Measurements from ENCODE around the gene MAML2. TPM values are rescaled to one million over a fixed set of nuclear protein-coding genes. Genes with fewer than 3 reads are reported as not detected.

The MAML2 gene
- total and polyA plus RNA-seq, 2 of the 13 experiments (the other 11 are each of a cell fraction or from before 2014, with no cell fraction given): 2.3 to 25.9 TPM

- BruUV-seq (replicated peaks): no TSS peak
- H3K79me2 ChIP-seq (ENCODE audit: insufficient read depth, low read length): peaks cover 9% of the 10 kb centered on the region
- intact Hi-C loops (cut with micrococcal nuclease; ENCODE audit: unreplicated experiment) (loop anchor here (1.0 to 10.0 kb wide), 6 partner anchors 38 to 331 kb away; partner anchors contain the start of genes MAML2 and MTMR2), in situ Hi-C loops (cut with HindIII; ENCODE audit: extremely low pct_ligation_motif_present, low pct_unique_long_range_greater_than_20kb) (loop anchor here (5.0 to 10.0 kb wide), 3 partner anchors 135 to 333 kb away; partner anchors contain the start of gene MAML2)
- ATAC-seq: peak; percentile 91
- H3K4me3 ChIP-seq (replicated peaks in 1 of 3; ENCODE audit: insufficient read depth in 1 of 3, low read depth in 2 of 3, low read length in 3 of 3): no peak overlapping the region
- CTCF ChIA-PET (ENCODE audit: low intra/inter-chr PET ratio, low total read pairs): interaction anchor here (0.9 to 1.5 kb wide), 2 partner anchors 331 to 381 kb away, joined by 3 to 7 read pairs; partner anchors contain the start of gene MAML2
- WGBS (ENCODE audit: low lambda C conversion rate): 11% methylated on average over 8 of the region's 8 CpGs
- H3K27me3 ChIP-seq (ENCODE audit: control insufficient read depth in 1 of 2, insufficient read depth in 2 of 2, low read length in 2 of 2): no peaks in the 10 kb centered on the region
- peak; percentile 99 for DNase-seq (ENCODE audit: low spot score)
- H3K27ac ChIP-seq (ENCODE audit: extremely low read length, insufficient read depth, low read length): peak overlapping the region; percentile 97
- peaks cover 80% of the 10 kb centered on the region for H3K4me1 ChIP-seq (ENCODE audit: insufficient read depth, low read length)
- H3K9me3 ChIP-seq (ENCODE audit: low read length): no peaks in the 10 kb centered on the region
- H2AFZ ChIP-seq (ENCODE audit: low read length): no peak overlapping the region
- POLR2A ChIA-PET: interaction anchor here (0.6 to 1.5 kb wide), 4 partner anchors 143 to 377 kb away, joined by 3 to 4 read pairs (median 3); partner anchors contain the start of genes CCDC82 and JRKL
- H3K9ac ChIP-seq (ENCODE audit: insufficient read depth, low read depth, low read length): peak overlapping the region; percentile 75
- H4K20me1 ChIP-seq (ENCODE audit: insufficient read depth, low read length): no peaks in the 10 kb centered on the region
- peaks cover 2 to 3% of the 10 kb centered on the region in 2 experiments; a peak in 1 of 5 replicates for H3K36me3 ChIP-seq (replicated peaks in 1 of 2; ENCODE audit: control insufficient read depth in 1 of 2, insufficient read depth in 2 of 2, low read length in 2 of 2)
- peak; percentile 99 for FAIRE-seq
- peak overlapping the region; percentile 45 for H3K4me2 ChIP-seq (ENCODE audit: low read depth, low read length)
- TF ChIP-seq ZBTB43 (CRISPR knock-in tag; conservative IDR thresholded peaks at IDR 0.05) (no peak; the same call in none of the 2 replicates), EHMT2 (IDR thresholded peaks at IDR 0.05; ENCODE audit: borderline replicate concordance, low read depth, low read length) (peak; percentile 59; the same call in 1 of the 2 replicates), NR2F2 (IDR thresholded peaks at IDR 0.05; ENCODE audit: borderline replicate concordance, low read depth) (peak; percentile 61; the same call in 1 of the 2 replicates), PITX1 (CRISPR knock-in tag; IDR thresholded peaks at IDR 0.05) (peak; percentile 87), KDM6A (CRISPR knock-in tag; IDR thresholded peaks at IDR 0.05; ENCODE audit: low read depth) (peak; percentile 78), NFYB (CRISPR knock-in tag; IDR thresholded peaks at IDR 0.05) (no peak), ZMYM3 (CRISPR knock-in tag; IDR thresholded peaks at IDR 0.05) (peak; percentile 59; the same call in 1 of the 2 replicates), BATF2 (CRISPR knock-in tag; IDR thresholded peaks at IDR 0.05) (no peak), GLI4 (CRISPR knock-in tag; IDR thresholded peaks at IDR 0.05; ENCODE audit: borderline replicate concordance) (no peak), CENPBD1 (CRISPR knock-in tag; IDR thresholded peaks at IDR 0.05; ENCODE audit: borderline replicate concordance, low read depth) (no peak), ATM (IDR thresholded peaks at IDR 0.05; ENCODE audit: borderline replicate concordance) (no peak), SYNCRIP (IDR thresholded peaks at IDR 0.05; ENCODE audit: insufficient read depth, low read depth, low read length) (no peak), SIX1 (CRISPR knock-in tag; IDR thresholded peaks at IDR 0.05; ENCODE audit: borderline replicate concordance) (peak; percentile 68; the same call in 1 of the 2 replicates)
- TF ChIP-seq, protein P1, sequence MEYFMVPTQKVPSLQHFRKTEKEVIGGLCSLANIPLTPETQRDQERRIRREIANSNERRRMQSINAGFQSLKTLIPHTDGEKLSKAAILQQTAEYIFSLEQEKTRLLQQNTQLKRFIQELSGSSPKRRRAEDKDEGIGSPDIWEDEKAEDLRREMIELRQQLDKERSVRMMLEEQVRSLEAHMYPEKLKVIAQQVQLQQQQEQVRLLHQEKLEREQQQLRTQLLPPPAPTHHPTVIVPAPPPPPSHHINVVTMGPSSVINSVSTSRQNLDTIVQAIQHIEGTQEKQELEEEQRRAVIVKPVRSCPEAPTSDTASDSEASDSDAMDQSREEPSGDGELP (IDR thresholded peaks at IDR 0.05; ENCODE audit: borderline replicate concordance, low read depth): peak; percentile 32; the same call in 1 of the 2 replicates
These were observed 330.7 kb downstream of the MAML2 start for GRCh38 chr11:96012086-96012824.
